Measurements from ENCODE around the gene MAGI2.

Gene MAGI2

GRCh38 chr7:78489476-78490240, 963.8 kb downstream of the MAGI2 start:
- no peak for DNase-seq (ENCODE audit: low read depth in 2 of 2)

- no peak for DNase-seq (ENCODE audit: low read depth in 2 of 2)
Observed at GRCh38 chr7:78487464-78487863, 966.0 kb downstream of the MAGI2 start.

- no peak for DNase-seq (ENCODE audit: low read depth in 2 of 2)
Observed at GRCh38 chr7:78479348-78479747, 974.1 kb downstream of the MAGI2 start.

GRCh38 chr7:78476851-78477405, 976.5 kb downstream of the MAGI2 start:
- DNase-seq (ENCODE audit: low read depth in 2 of 2): no peak

- DNase-seq (ENCODE audit: low read depth in 2 of 2): no peak
Observed at GRCh38 chr7:78473571-78474301, 979.7 kb downstream of the MAGI2 start.

- no peak for DNase-seq (ENCODE audit: low read depth in 2 of 2)
Observed at GRCh38 chr7:78473021-78473420, 980.4 kb downstream of the MAGI2 start.

GRCh38 chr7:78472519-78472918, 980.9 kb downstream of the MAGI2 start:
- no peak for DNase-seq (ENCODE audit: low read depth in 2 of 2)

- DNase-seq (ENCODE audit: low read depth in 2 of 2): no peak
Observed at GRCh38 chr7:78465894-78466293, 987.6 kb downstream of the MAGI2 start.

- DNase-seq (ENCODE audit: low read depth in 2 of 2): no peak
Observed at GRCh38 chr7:78463039-78463438, 990.4 kb downstream of the MAGI2 start.

GRCh38 chr7:78450706-78451105, 1002.8 kb downstream of the MAGI2 start:
- no peak for DNase-seq (ENCODE audit: low read depth in 2 of 2)

GRCh38 chr7:78448911-78449310, 1004.6 kb downstream of the MAGI2 start:
- DNase-seq (ENCODE audit: low read depth in 2 of 2): no peak

GRCh38 chr7:78444267-78444666, 1009.2 kb downstream of the MAGI2 start:
- no peak for DNase-seq (ENCODE audit: low read depth in 2 of 2)

GRCh38 chr7:78443811-78444210, 1009.7 kb downstream of the MAGI2 start:
- DNase-seq (ENCODE audit: low read depth in 2 of 2): no peak

GRCh38 chr7:78441737-78442136, 1011.7 kb downstream of the MAGI2 start:
- DNase-seq (ENCODE audit: low read depth in 2 of 2): no peak

- DNase-seq (ENCODE audit: low read depth in 2 of 2): no peak
Observed at GRCh38 chr7:78438433-78438832, 1015.0 kb downstream of the MAGI2 start.

- DNase-seq (ENCODE audit: low read depth in 2 of 2): no peak
Observed at GRCh38 chr7:78437118-78437517, 1016.3 kb downstream of the MAGI2 start.

GRCh38 chr7:78435355-78435754, 1018.1 kb downstream of the MAGI2 start:
- no peak for DNase-seq (ENCODE audit: low read depth in 2 of 2)

GRCh38 chr7:78434281-78434680, 1019.2 kb downstream of the MAGI2 start:
- DNase-seq (ENCODE audit: low read depth in 2 of 2): no peak

GRCh38 chr7:78433421-78433820, 1020.0 kb downstream of the MAGI2 start:
- DNase-seq (ENCODE audit: low read depth in 2 of 2): no peak

GRCh38 chr7:78429878-78430277, 1023.6 kb downstream of the MAGI2 start:
- no peak for DNase-seq (ENCODE audit: low read depth in 2 of 2)

- DNase-seq (ENCODE audit: low read depth in 2 of 2): no peak
Observed at GRCh38 chr7:78427209-78427608, 1026.3 kb downstream of the MAGI2 start.

GRCh38 chr7:78420001-78420400, 1033.5 kb downstream of the MAGI2 start:
- no peak for DNase-seq (ENCODE audit: low read depth in 2 of 2)

All from stimulated activated CD8-positive, alpha-beta memory T cell treated with anti-CD3 and anti-CD28 coated beads, Interleukin-7, amount 100 ng/mL, for 4 hours (primary cell).